GM19372 (cell line): ENCODE measurements around the gene SOX1.

Source experiments
- ATAC-seq: cut with Tn5 transposase; IDR thresholded peaks from one replicate; pipeline ENCODE4 v1.9.1; 2021; ENCODE audit warnings: mild to moderate bottlenecking, low read depth, moderate library complexity; ENCODE audit not compliant: unreplicated experiment

The SOX1 gene

DNA sequence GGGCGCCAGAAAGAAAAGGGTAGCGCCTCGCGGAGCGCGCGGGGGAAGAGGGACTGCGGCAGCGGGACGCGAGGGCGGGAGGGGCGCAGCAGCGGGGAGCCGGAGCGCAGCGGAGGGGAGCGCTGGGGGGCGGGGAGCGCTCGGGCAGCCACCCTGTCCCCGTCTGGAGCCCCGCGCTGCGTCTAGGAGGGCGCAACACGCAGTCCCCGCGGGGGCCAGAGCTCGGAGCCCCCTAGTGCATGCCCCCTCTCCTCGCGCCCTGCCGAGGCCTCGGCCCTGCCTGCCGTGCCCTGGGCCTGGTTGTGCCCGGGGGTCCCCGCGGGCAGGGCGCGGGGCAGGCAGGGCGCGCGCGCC is 37.9 kb downstream of the SOX1 start:
- ATAC-seq: no peak

DNA sequence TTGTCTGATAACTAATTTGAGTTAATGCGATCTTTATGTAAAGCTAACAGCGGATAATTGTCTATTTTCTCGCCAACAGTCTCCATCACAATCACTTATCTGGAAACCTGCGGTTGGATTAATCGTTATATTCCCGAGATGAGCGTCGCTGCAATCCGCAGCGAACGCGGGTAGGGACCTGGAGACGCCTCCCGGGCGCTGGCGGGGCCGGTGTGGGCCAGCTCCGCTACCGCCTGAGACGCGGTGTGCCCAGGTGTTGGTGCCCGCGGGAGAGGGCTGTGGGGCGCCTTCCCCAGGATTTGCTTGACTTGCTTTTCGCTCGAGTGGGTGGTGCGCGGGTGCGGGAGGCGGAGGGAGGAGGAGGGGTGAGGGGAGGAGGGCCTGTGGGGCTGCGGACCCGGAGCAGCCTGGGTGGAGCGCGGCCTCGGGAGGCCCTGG is 38.3 kb downstream of the SOX1 start:
- ATAC-seq: no peak

DNA sequence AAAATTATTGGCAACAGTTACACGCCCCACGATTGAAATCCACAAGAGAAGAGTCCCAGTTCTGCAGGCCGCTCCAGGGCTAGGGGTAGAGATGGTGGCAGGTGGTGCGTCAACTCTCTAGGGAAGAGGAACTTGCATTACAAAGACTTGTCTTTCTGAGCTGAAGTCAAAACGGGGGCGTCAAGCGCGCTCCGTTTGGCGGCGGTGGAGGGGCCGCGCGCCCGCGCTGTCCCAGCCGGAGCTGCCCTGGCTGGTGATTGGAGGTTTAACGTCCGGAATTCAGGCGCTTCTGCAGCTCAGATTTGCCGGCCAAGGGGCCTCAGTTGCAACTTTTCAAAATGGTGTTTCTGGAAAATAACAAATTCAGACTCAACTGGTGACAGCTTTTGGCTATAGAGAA is 38.9 kb downstream of the SOX1 start:
- no peak for ATAC-seq

DNA sequence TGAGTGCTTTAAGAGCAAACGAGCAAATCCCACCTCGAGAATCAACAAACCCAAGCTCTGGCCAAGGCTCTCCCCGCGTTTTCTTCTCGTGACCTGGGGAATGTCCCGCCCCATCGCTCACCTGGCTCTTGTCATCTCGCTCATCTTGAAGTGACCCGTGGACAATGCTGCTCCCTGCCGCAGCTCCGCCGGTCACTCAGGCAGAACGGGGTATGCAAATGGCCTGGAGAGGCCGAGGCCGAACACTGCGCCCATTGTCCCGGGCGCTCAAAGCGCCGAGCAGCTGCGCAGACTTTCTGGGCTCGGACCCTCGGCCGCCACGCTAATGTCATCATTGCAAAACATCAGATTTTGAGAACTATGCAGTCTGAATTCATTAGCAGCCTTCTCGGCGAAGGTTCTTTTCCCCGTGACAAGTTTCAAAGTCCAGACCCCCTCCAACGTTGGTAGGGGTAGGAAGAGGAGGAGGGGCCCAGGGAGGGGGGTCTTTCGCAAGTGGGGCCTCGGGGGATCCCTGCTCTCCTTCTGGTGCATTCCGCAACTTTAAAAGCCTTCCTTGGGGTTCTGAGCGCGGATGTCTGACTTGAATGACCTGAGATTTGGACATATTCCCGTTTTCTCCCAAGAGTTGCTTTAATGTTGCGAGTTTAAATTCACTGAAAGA is 39.7 kb downstream of the SOX1 start:
- no peak for ATAC-seq

DNA sequence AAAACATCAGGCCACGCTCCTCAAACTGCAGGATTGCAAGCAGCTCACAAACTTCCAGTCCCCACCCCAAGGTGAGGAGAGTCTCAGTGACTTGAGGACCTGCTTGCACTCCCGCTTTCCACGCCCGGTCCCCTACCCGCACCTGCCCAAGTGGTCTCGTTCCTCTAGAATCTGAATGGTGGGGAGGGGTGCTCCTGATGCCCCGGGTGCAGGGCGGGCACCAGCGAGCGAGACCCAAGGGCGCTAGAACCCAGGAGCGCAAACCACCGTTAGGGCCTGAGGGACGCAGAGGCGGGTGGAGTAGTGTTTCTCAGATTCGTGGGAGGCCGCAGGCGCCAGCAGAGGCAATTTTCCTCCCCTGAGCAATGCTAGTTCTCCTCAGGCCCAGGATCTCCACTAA is 40.3 kb downstream of the SOX1 start:
- ATAC-seq: no peak

DNA sequence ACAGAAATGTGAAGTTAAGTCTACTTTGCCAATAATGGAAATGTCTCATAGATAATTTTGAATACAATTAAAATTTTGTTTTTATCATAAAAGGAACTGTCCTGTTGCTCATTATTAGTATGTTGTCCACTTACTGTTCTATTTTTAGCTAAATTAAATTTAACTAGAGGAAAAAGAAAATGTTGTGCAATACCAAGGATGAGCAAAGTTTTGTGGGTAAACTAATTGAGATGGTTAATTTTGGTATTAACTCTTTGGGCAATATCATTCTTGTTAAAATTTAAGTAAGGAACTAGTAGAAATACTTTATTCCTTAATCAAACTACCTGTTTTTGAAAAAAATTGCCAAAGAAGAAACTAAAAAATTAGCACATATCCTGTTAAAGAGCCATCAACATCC is 43.5 kb downstream of the SOX1 start:
- ATAC-seq: no peak

DNA sequence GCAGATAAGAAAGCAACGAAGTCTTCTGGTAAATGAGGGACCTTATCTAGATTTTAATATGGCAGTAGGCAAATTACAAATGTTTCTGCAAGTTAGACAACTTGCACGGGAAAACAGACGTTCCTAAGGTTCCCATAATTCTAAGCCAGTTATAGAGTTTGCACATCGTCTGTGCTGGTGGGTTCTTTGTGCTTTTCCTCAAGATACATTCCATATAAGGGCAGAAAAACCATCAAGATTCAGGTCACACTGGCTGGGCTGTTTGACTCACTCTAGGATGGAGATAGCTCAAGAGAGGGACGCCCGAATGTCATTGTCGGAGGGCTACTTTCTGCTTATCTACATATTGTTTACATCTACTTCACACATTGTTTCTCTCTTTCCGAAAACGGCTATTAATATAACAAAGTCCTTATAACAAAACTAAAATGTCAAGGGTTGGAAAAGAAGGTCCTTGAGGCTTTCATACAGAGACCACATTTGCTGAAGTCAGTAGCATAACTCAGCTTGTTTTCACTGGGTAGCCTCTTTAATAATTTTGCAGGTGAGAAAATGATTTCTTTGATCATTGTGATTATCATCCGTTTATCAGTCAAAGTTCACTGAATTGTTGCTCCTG is 44.4 kb downstream of the SOX1 start:
- ATAC-seq: no peak

DNA sequence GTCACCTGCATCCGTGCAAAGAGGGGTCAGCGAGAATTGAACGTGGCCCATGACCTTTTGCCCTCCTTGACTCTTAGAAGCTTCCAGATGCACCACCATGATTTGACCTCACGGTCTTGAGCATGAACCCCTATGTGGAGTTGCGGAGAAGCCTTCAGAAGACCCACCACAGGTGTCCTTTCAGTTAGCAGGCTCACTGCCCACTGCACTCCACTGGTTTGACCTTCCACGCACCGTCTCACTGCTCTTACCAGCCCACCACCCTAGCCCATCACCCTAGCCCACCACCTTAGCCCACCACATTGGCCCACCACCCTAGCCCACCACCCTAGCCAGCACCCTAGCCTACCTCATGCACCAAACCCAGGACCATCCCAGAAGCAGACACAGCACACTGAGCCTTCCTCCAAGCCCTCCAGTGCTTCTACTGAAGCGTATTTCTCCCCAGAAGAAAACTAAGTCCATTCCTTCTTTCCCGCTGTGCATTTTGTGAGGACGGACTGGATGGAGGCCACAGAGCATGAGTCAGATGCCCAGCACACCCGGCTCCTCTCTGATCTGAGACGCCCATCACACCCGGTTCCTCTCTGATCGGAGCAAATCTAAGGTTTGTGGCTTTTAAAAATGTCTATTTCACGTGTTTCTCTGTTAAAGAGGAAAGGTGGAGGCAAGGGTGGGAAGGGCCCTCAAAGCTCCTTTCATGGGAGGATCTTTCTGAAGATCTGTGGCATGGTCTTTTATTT is 45.8 kb downstream of the SOX1 start:
- no peak for ATAC-seq

DNA sequence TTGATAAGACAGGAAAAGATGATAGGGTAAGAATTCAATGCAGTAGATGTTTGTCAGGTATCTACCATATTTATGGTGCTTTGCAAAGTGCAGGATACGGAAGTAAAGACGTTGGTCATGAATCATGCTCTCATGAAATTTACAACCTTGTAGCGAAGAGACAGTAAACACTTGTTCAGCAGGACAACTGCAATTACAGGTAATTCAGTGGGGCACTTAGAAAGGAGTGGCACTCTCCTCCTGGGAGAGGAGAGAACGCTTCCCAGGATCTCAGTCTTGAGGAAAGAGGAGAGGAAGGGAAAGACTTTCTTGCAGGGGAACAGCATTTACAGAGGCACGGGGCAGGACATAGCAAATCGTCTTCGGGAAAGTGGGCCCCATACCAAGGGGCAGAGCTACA is 46.4 kb downstream of the SOX1 start:
- no peak for ATAC-seq

DNA sequence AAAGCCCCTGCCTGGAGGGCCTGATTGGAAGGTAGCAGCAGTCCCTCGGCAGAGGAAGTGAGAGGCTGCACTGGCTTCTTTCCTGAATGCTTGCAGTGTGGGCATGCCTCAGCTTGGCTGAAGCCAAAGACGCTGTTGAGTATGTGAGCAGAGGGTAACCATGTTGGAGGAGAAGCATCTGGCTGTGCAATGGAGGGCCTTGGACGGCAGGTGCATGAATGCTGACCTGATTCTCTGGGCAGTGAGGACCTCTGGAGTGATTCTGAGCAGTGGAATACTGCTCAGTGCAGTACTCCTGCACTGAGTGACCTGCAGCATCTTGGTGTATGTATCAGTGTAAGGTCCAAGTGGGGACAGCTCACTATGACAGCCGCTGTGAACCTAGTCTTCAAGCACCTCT is 46.9 kb downstream of the SOX1 start:
- ATAC-seq: no peak

DNA sequence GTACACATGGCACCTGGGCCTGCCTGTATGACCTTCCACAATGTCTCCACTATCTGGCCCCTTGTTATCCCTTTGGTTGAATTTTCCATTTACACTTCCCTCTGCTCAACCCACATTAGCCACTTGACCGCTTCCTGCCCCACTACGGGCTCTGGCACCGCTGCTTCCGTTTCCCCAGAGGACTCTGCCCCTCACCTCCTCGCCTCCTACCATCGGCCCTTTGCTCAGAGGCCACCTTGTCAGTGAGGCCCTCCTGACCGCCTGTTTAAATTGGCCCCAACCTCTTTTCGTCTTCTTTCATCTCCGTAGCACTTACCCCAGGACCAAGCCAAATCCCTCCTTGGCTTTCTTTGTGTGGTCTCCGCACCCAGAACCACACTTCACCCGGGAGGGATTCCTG is 47.4 kb downstream of the SOX1 start:
- no peak for ATAC-seq

DNA sequence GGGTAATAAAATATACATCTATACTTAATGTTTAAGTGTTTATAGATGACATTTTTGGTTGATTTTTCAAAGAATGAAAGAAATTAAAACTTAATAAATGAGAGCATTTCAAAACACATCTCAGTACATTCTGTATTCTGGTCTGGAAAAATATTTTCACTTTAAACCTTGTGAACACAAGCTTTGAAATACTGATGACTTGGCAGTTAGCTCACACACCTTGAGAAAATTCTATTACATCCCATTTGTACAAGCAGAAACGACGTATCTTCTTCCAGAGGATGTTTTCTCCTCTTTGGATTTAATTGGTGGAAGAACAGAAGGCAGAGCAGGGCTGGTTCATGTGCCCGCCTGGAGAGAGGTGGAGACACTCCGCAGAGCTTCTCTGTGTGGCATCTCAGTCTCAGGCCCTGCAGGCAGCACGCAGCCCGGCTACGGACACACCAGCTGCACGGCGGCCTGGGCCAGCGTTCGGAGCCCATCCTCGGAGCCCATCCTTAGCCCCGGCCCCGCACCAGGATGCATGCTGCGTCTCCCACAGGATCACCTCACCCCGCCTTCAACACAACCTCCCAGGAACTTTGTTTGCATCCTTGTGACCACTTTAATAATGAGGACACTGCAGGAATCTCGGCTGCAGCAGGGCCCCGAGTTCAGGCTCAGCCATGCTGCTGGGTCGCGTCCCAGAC is 48.6 kb downstream of the SOX1 start:
- no peak for ATAC-seq

DNA sequence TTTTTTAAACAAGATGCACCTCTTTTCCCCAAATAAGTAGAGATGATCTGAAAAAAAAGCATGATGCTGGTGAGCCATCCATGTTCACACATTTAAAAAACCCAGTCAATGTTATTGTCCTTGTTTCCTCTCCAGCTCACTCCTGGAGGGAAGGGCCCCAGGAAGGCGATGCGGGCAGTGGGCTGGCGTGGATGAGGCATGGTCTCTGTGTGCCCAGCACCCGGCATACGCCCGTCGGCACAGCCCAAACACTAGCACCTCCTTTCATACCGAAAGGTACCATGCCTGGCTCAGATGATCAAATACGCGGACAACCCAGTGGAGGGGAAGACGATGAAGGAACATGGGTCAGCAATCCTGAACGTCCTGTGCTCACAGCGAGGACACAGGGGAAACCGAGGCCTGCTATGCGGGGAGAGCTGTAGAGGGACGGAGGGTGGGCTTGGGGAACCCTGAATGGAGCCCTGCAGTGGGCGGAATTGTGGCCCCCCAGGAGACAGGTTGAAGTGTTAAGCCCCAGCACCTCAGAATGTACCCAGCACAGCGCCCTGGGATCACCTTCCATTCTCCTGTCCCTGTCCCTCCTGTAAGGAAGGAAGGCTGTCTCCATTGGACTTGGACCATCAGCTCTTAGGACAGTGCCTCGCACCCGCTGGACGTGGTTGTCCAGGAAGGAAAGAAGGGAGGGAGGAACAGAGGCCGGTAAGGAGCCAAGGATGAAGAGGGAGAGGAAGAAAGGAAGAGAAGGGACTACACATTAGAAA is 49.4 kb downstream of the SOX1 start:
- no peak for ATAC-seq

DNA sequence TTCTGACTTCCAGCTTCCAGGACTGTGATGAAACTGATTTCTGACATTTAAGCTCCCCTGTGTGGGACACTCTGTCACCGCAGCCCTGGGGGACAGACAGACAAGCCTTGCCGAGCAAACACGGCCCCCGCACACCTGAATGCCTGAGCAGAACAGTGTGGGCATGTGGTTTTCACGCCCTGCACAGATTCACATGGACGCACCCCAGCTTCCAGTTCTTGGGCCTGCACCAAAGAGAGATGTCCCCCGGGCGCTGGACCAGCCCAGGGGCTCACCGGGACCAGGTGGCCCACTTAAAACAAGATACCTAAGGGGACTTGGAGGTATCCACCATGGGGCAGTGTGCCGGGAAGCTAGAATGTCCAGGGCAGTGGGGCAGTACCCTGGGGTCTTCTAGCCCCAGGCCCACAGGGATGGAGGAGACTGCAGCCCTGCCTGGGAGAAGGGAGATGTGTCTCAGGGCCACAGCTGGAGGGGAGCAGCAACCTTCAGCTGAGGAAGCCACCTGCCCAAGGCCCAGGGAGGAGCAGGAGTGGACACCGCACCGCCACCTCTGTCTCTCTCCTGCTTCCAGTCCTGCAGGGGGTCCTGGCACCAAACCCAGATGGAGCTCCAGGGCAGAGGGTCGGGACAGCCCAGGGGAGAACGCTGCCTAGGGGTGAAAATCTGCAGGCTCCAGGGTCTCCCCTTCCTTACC is 50.5 kb downstream of the SOX1 start:
- ATAC-seq: no peak

DNA sequence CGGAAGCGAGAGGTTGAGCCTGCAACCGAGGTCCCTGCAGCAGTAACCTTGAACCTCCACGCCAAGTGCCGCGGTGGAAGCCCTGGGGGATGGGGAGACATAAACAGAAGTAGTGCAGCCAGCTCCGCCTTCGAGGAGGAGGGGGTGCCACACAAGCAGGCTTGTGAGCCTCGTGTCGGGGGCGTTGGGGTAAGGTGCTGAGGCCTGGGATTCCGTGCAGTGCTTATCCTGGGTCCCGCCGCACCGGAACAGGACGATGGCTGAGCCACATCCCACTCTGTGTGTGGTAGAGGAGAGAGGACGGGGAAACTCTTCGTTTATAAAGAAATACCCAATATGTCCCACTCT is 51.0 kb downstream of the SOX1 start:
- ATAC-seq: no peak

DNA sequence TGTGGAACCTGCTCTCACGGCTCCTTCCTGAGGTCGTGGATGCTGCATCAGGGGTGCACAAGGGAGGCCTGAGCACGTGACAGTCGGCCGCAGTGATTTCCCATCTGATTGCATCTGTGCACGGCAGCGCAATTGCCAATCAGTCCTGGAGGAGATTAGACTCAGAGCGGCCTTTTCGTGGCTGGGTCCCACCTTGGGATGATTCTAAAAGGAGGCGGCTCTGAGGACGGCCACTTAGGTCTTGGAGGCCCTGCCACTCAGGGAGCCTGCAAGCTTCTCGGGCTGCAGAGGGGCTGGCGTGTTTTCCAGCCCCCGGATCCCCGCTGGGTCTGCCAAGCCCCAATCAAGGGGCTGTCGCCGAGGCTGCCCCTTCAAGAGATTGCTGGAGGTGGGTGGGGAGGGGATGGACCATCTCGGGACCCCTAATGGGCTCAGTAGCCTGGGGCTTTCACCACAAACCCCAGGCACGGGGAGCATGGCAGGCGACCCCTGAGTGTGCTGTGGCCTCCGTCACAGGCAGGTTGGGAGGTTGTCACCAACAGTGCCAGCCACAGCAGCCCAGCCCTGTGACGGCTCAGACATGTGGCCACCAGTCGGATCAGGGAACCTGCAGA is 51.6 kb downstream of the SOX1 start:
- ATAC-seq: no peak

DNA sequence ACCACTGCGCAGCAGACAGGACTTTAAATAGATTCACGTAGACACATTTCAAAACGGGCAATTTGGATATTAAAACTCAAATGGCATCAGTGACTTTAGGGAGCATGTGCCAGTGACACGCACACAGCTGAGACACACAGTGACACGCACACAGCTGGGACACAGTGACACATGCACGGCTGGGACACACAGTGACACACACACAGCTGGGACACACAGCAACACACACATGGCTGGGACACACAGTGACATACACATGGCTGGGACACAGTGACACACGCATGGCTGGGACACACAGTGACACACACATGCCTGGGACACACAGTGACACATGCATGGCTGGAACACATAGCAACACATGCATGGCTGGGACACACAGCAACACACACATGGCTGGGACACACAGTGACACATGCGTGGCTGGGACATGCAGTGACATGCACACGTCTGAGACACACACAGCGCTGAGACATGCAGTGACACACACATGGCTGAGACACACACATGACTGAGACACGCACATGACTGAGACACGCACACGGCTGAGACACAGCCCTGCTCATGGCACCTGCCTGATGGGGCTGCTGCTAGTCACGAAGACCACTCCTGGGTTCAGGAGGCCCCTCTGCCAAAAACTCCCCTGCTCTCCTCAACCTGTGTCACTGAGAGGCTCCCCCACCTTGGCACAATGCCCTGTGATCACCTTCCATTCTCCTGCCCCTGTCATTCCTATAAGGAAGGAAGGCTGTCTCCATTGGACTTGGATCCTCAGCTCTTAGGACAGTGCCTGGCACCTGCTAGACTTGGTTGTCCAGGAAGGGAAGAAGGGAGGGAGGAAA is 52.5 kb downstream of the SOX1 start:
- no peak for ATAC-seq

DNA sequence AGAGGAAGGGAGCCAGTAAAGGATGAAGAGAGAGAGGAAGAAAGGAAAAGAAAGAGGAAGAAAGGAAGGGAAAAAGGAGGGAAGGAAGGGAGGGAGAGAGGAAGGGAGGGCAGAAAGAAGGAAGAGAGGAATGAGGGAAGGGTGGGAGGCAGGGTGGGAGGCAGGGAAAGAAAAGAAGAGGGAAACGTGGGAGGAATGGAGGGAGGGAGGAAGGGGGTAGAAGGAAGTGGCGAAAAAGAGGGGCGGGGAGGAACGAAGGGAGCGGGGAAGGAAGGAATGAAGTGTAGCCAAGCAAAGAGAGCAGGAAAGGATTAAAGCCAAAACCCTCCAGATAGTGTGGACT is 53.1 kb downstream of the SOX1 start:
- ATAC-seq: no peak
